A549 (cell line): Measurements from ENCODE around the gene MRFAP1L1. TPM values are rescaled to one million over a fixed set of nuclear protein-coding genes. Genes with fewer than 3 reads are reported as not detected.

Source experiments
- ATAC-seq, 2 experiments: fragments of 200-7000 bp in 1 of 2; fragments of >200 bp in 1 of 2; cut with Nextera tagmentation in 1 of 2; cut with Tn5 transposase in 1 of 2; 3 replicates each; pipeline versions ENCODE4 v1.8.0 to v1.9.1; 2018 to 2020; ENCODE audit warnings: mild to moderate bottlenecking in 1 of 2, moderate library complexity in 1 of 2
- CTCF ChIA-PET: fragments of 300-600 bp; sonication (Branson Sonifier 250); formaldehyde crosslinking; extraction: SDS; loops from one replicate; lab custom pipeline; 2021; ENCODE audit warnings: antibody characterized with exemption, inconsistent platforms; lab: Yijun Ruan, JAX
- POLR2A ChIA-PET: fragments of 350-600 bp; formaldehyde crosslinking; extraction: SDS; loops from one replicate; lab custom pipeline; 2021; ENCODE audit warnings: antibody characterized with exemption, inconsistent platforms; lab: Yijun Ruan, JAX
- DNase-seq, 2 experiments: peaks; one replicate each; pipeline versions ENCODE4 v3.0.0 to v3.0.0-alpha.2; 2011 to 2016; ENCODE audit warnings: low read depth in 1 of 2, low spot score in 1 of 2
- FAIRE-seq: peaks from 2 replicates; lab custom pipeline; 2011; peaks lifted over from hg19 to GRCh38; lab: Jason Lieb, UNC
- H3K27ac ChIP-seq, 2 experiments: fragments of >200 bp; sonication (Bioruptor Twin); formaldehyde crosslinking; 3 replicates each; pipeline ENCODE4 v1.5.1; 2016 to 2017
- H3K4me1 ChIP-seq: fragments of >200 bp; sonication (Bioruptor Twin); formaldehyde crosslinking; 3 replicates; pipeline ENCODE4 v1.6.1; 2016
- H3K4me2 ChIP-seq: fragments of >200 bp; sonication (Bioruptor Twin); formaldehyde crosslinking; 3 replicates; pipeline ENCODE4 v1.6.1; 2016
- H3K4me3 ChIP-seq: fragments of >200 bp; sonication (Bioruptor Twin); formaldehyde crosslinking; 3 replicates; pipeline ENCODE4 v1.5.1; 2016
- H3K9me3 ChIP-seq: fragments of >200 bp; sonication (Bioruptor Twin); formaldehyde crosslinking; 3 replicates; pipeline ENCODE4 v1.6.1; 2016
- CBX2 ChIP-seq: fragments of 200-600 bp; sonication (generic); IDR thresholded peaks from 2 replicates; pipeline ENCODE4 v1.6.1; 2016; ENCODE audit warnings: low read depth, mild to moderate bottlenecking, borderline replicate concordance
- CBX8 ChIP-seq: fragments of 200-600 bp; sonication (generic); IDR thresholded peaks from 2 replicates; pipeline ENCODE4 v1.6.1; 2016
- EHF ChIP-seq: fragments of 250-450 bp; sonication (Bioruptor Pico); IDR thresholded peaks from 2 replicates; pipeline ENCODE4 v1.5.0; 2020; ENCODE audit warnings: mild to moderate bottlenecking
- EHMT2 ChIP-seq: fragments of 200-600 bp; sonication (generic); IDR thresholded peaks from 2 replicates; pipeline ENCODE4 v1.6.1; 2016; ENCODE audit warnings: antibody characterized with exemption, low read depth, mild to moderate bottlenecking, moderate library complexity
- EP300 ChIP-seq, 2 experiments: fragments of >200 bp; sonication (Bioruptor Twin); formaldehyde crosslinking; IDR thresholded peaks; 2 replicates in 1 of 2; 3 replicates in 1 of 2; pipeline ENCODE4 v1.6.1; 2016 to 2017
- FOXS1 ChIP-seq: fragments of 250-450 bp; sonication (Bioruptor Pico); IDR thresholded peaks from 2 replicates; pipeline ENCODE4 v1.5.0; 2020; ENCODE audit warnings: mild to moderate bottlenecking, moderate library complexity
- GATA3 ChIP-seq: IDR thresholded peaks from 2 replicates; pipeline ENCODE4 v1.6.1; 2012; ENCODE audit warnings: borderline replicate concordance
- HEYL ChIP-seq: fragments of 250-450 bp; sonication (Bioruptor Pico); IDR thresholded peaks from 2 replicates; pipeline ENCODE4 v1.8.0; 2021; ENCODE audit warnings: mild to moderate bottlenecking, moderate library complexity
- HOXA7 ChIP-seq: fragments of 250-450 bp; sonication (Bioruptor Pico); IDR thresholded peaks from 2 replicates; pipeline ENCODE4 v1.5.0; 2020; ENCODE audit warnings: mild to moderate bottlenecking, moderate library complexity
- HOXB13 ChIP-seq: fragments of 250-450 bp; sonication (Bioruptor Pico); IDR thresholded peaks from 2 replicates; pipeline ENCODE4 v1.5.0; 2020; ENCODE audit warnings: low read depth, mild to moderate bottlenecking, moderate library complexity
- HOXB5 ChIP-seq: fragments of 250-450 bp; sonication (Bioruptor Pico); IDR thresholded peaks from 2 replicates; pipeline ENCODE4 v1.5.0; 2020; ENCODE audit warnings: mild to moderate bottlenecking, moderate library complexity
- JUN ChIP-seq, 2 experiments: fragments of >200 bp; sonication (Bioruptor Twin); formaldehyde crosslinking; IDR thresholded peaks; 2 replicates in 1 of 2; 3 replicates in 1 of 2; pipeline ENCODE4 v1.6.1; 2016 to 2017
- JUNB ChIP-seq: fragments of >200 bp; sonication (Bioruptor Twin); formaldehyde crosslinking; IDR thresholded peaks from 2 replicates; pipeline ENCODE4 v1.6.1; 2016
- KDM5A ChIP-seq: fragments of 200-600 bp; sonication (generic); IDR thresholded peaks from 2 replicates; pipeline ENCODE4 v1.6.1; 2016; ENCODE audit warnings: antibody characterized with exemption, mild to moderate bottlenecking
- MAFK ChIP-seq: fragments of 450-650 bp; IDR thresholded peaks from 2 replicates; pipeline ENCODE4 v1.6.1; 2014; ENCODE audit not compliant: partially characterized antibody
- NFE2L2 ChIP-seq: fragments of 150-350 bp; conservative IDR thresholded peaks from 2 replicates; pipeline ENCODE4 v1.6.1; 2014; ENCODE audit warnings: low read length
- PHF8 ChIP-seq: fragments of 200-600 bp; sonication (generic); IDR thresholded peaks from 2 replicates; pipeline ENCODE4 v1.6.1; 2016; ENCODE audit warnings: low read depth, mild to moderate bottlenecking, antibody characterized with exemption, moderate library complexity, borderline replicate concordance
- POLR2A ChIP-seq: IDR thresholded peaks from 2 replicates; pipeline ENCODE4 v1.6.1; 2012; ENCODE audit warnings: mild to moderate bottlenecking, low read length
- POLR2AphosphoS2 ChIP-seq: conservative IDR thresholded peaks from 2 replicates; pipeline ENCODE4 v1.6.1; 2012; ENCODE audit warnings: low read length, improper control_type of control experiment, inconsistent platforms
- RAD21 ChIP-seq, 2 experiments: fragments of >200 bp in 1 of 2; sonication (Bioruptor Twin) in 1 of 2; formaldehyde crosslinking in 1 of 2; IDR thresholded peaks in 1 of 2; conservative IDR thresholded peaks in 1 of 2; 2 replicates in 1 of 2; 3 replicates in 1 of 2; pipeline ENCODE4 v1.6.1; 2012 to 2018; ENCODE audit warnings: inconsistent platforms in 1 of 2
- RCOR1 ChIP-seq: fragments of 150-350 bp; IDR thresholded peaks from 2 replicates; pipeline ENCODE4 v1.6.1; 2014; ENCODE audit warnings: antibody characterized with exemption, low read length, low read depth
- RNF2 ChIP-seq: fragments of 200-600 bp; sonication (generic); IDR thresholded peaks from 2 replicates; pipeline ENCODE4 v1.6.1; 2016; ENCODE audit warnings: low read depth, mild to moderate bottlenecking, antibody characterized with exemption, moderate library complexity, borderline replicate concordance
- SREBF2 ChIP-seq: fragments of 450-650 bp; IDR thresholded peaks from 2 replicates; pipeline ENCODE4 v1.6.1; 2014; ENCODE audit warnings: mild to moderate bottlenecking, moderate library complexity
- TP53 ChIP-seq: fragments of 250-450 bp; sonication (Bioruptor Pico); IDR thresholded peaks from 2 replicates; pipeline ENCODE4 v1.5.0; 2021; ENCODE audit warnings: mild to moderate bottlenecking, moderate library complexity
- ZFP36 ChIP-seq: fragments of 450-650 bp; IDR thresholded peaks from 2 replicates; pipeline ENCODE4 v1.6.1; 2014; ENCODE audit warnings: borderline replicate concordance; ENCODE audit not compliant: partially characterized antibody
- ZNF302 ChIP-seq: fragments of 250-450 bp; sonication (Bioruptor Pico); IDR thresholded peaks from 2 replicates; pipeline ENCODE4 v1.9.0; 2021; ENCODE audit warnings: inconsistent platforms, mild to moderate bottlenecking, moderate library complexity
- WGBS: methylation state at CpG from one replicate; pipeline ENCODE4 v1.1.6; 2017; ENCODE audit errors: missing lambda C conversion rate; 5-methylcytosine and 5-hydroxymethylcytosine counted together
- polyA plus RNA-seq, 4 experiments: library from polyadenylated mRNA; depleted of rRNA in 3 of 4; stranded (reverse); fragments of >200 nt; fragmentation: RNase III in 1 of 4; extraction: RNeasy Plus Mini Kit Qiagen cat#74134 plus additional on column Dnase treatment in 1 of 4; gene quantifications; 2 replicates in 3 of 4; 3 replicates in 1 of 4; pipeline ENCODE4 v1.2.3, GENCODE V29; 2011 to 2017
- TF ChIP-seq, protein P1 (sequence below): IDR thresholded peaks from 2 replicates; pipeline ENCODE4 v1.6.1; 2012; ENCODE audit warnings: low read depth, borderline replicate concordance
- TF ChIP-seq, protein P2 (sequence below): fragments of >200 bp; sonication (Bioruptor Twin); formaldehyde crosslinking; IDR thresholded peaks from 3 replicates; pipeline ENCODE4 v1.5.1; 2016
- TF ChIP-seq, protein P3 (sequence below): fragments of >200 bp; sonication (Bioruptor Twin); formaldehyde crosslinking; IDR thresholded peaks from 2 replicates; pipeline ENCODE4 v1.6.1; 2016
- TF ChIP-seq, protein P4 (sequence below): fragments of 450-650 bp; IDR thresholded peaks from 2 replicates; pipeline ENCODE4 v1.6.1; 2014; ENCODE audit warnings: antibody characterized with exemption
- TF ChIP-seq, protein P5 (sequence below): IDR thresholded peaks from 2 replicates; pipeline ENCODE4 v1.6.1; 2012

The MRFAP1L1 gene
- polyA plus RNA-seq, 2 of the 4 experiments (the other 2 are of a cell fraction), result 46.1 to 78.2 TPM

DNA sequence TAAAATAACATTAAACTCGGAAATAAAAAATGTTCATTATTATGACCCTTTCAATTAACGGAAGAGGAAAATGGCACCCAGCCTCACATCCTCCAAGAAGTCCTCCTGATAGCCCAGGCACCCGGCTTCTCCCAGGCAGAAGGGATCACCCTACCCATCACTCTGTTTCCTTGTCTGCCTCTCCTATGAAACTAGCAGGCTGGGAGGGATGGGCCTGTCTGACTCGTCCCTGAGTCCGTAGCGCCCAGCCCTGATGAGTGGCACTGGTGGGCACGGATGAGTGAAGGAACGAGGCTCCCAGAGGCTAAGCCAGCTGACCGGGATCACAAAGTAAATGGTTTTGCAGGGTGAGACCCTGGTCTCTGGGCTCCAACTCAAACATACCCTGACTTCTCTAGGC lies 44.2 kb upstream of the MRFAP1L1 start:
- DNase-seq (no peak), FAIRE-seq (no peak), ATAC-seq (no peak)
- TF ChIP-seq RNF2 (no peak), JUNB (no peak), ZFP36 (no peak), HOXB5 (CRISPR knock-in tag) (no peak), FOXS1 (CRISPR knock-in tag) (no peak), POLR2A (no peak), EP300 (IDR thresholded peaks at IDR 0.05) (no peak), TP53 (CRISPR knock-in tag) (no peak), EHF (CRISPR knock-in tag) (no peak), RAD21 (conservative IDR thresholded peaks at IDR 0.05 in 1 of 2, IDR thresholded peaks at IDR 0.05 in 1 of 2) (no peak)
- TF ChIP-seq, protein P1, sequence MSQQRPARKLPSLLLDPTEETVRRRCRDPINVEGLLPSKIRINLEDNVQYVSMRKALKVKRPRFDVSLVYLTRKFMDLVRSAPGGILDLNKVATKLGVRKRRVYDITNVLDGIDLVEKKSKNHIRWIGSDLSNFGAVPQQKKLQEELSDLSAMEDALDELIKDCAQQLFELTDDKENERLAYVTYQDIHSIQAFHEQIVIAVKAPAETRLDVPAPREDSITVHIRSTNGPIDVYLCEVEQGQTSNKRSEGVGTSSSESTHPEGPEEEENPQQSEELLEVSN, result no peak
- TF ChIP-seq, protein P2, sequence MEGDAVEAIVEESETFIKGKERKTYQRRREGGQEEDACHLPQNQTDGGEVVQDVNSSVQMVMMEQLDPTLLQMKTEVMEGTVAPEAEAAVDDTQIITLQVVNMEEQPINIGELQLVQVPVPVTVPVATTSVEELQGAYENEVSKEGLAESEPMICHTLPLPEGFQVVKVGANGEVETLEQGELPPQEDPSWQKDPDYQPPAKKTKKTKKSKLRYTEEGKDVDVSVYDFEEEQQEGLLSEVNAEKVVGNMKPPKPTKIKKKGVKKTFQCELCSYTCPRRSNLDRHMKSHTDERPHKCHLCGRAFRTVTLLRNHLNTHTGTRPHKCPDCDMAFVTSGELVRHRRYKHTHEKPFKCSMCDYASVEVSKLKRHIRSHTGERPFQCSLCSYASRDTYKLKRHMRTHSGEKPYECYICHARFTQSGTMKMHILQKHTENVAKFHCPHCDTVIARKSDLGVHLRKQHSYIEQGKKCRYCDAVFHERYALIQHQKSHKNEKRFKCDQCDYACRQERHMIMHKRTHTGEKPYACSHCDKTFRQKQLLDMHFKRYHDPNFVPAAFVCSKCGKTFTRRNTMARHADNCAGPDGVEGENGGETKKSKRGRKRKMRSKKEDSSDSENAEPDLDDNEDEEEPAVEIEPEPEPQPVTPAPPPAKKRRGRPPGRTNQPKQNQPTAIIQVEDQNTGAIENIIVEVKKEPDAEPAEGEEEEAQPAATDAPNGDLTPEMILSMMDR, result no peak
- no peaks in the 10 kb centered on the region for H3K9me3 ChIP-seq
- no peak overlapping the region for H3K4me2 ChIP-seq
- no peak overlapping the region for H3K4me3 ChIP-seq
- CTCF ChIA-PET, result no interaction called here
- POLR2A ChIA-PET, result no interaction called here
- H3K27ac ChIP-seq, result no peak overlapping the region; a peak in 1 of 6 replicates
- peaks cover 35% of the 10 kb centered on the region for H3K4me1 ChIP-seq
- WGBS, result 78% methylated on average over 6 of the region's 9 CpGs

DNA sequence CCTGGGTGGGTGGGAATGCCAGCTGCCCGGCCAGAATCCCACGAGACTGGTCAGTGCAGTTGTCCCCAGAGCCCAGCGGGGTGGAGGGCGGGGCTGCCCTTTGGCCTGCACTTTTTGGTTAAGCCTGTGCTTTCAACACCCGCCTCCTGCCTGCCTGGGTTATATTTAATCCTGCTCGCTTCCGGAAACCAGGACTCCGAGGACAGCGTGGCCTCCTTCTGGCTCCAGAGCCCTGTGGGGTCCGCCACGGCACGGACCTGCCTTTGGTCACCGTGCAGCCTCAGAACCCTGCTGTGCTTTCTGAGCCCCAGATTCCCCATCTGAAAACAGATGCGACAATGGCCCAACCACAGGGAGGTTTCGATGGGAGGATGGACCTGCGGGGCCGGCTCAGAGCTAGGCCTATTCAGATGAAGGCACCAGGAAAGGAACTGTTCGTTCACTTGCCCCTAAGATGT lies 43.5 kb upstream of the MRFAP1L1 start:
- ATAC-seq, result no peak
- WGBS, result 93% methylated on average over 6 of the region's 18 CpGs
- H3K4me1 ChIP-seq, result peaks cover 38% of the 10 kb centered on the region
- ChIA-PET CTCF (no interaction called here), POLR2A (no interaction called here)
- DNase-seq, result no peak
- TF ChIP-seq, protein P3, sequence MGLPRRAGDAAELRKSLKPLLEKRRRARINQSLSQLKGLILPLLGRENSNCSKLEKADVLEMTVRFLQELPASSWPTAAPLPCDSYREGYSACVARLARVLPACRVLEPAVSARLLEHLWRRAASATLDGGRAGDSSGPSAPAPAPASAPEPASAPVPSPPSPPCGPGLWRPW, result no peak
- TF ChIP-seq, protein P2, result no peak
- no peak for TF ChIP-seq MAFK
- no peak for TF ChIP-seq JUNB
- TF ChIP-seq GATA3, result no peak
- TF ChIP-seq EP300 (IDR thresholded peaks at IDR 0.05), result no peak
- H3K4me2 ChIP-seq, result no peak overlapping the region
- H3K9me3 ChIP-seq, result no peaks in the 10 kb centered on the region
- no peak overlapping the region for H3K4me3 ChIP-seq
- FAIRE-seq, result no peak
- H3K27ac ChIP-seq, result peak overlapping the region in 1 of 2 experiments; percentile 40; a peak in 2 of 6 replicates

DNA sequence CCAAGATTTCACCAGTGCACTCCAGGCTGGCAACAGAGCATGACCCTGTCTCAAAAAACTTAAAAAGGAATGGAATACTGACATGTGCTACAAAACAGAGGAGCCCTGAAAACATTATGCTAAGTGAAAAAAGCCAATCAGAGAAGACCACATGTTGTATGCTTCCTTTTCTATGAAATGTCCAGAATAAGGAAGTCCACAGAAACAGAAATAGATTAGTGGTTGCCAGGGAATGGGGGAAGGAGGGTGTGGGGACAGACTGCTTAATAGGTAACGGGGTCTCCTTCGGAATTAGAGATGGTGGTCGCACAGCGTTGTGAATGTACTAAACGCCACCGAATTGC lies 42.8 kb upstream of the MRFAP1L1 start:
- Histone ChIP-seq H3K4me3 (no peak overlapping the region), H3K9me3 (no peaks in the 10 kb centered on the region), H3K4me1 (peaks cover 45% of the 10 kb centered on the region), H3K27ac (peak overlapping the region in 1 of 2 experiments; percentile 85; a peak in 1 of 6 replicates), H3K4me2 (no peak overlapping the region)
- no peak for ATAC-seq
- CTCF ChIA-PET, result no interaction called here
- POLR2A ChIA-PET, result no interaction called here
- FAIRE-seq, result no peak
- DNase-seq, result no peak
- 84% methylated on average over 6 of the region's 6 CpGs for WGBS
- TF ChIP-seq EHMT2 (no peak), PHF8 (no peak), CBX8 (no peak), NFE2L2 (no peak), HEYL (no peak), ZNF302 (CRISPR knock-in tag) (no peak), HOXB13 (CRISPR knock-in tag) (no peak), POLR2AphosphoS2 (no peak), KDM5A (no peak), SREBF2 (no peak), HOXA7 (CRISPR knock-in tag) (no peak), JUN (IDR thresholded peaks at IDR 0.05) (no peak), RCOR1 (no peak), CBX2 (no peak)
- TF ChIP-seq, protein P1, result no peak
- TF ChIP-seq, protein P4, sequence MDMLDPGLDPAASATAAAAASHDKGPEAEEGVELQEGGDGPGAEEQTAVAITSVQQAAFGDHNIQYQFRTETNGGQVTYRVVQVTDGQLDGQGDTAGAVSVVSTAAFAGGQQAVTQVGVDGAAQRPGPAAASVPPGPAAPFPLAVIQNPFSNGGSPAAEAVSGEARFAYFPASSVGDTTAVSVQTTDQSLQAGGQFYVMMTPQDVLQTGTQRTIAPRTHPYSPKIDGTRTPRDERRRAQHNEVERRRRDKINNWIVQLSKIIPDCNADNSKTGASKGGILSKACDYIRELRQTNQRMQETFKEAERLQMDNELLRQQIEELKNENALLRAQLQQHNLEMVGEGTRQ, result no peak
- TF ChIP-seq, protein P5, sequence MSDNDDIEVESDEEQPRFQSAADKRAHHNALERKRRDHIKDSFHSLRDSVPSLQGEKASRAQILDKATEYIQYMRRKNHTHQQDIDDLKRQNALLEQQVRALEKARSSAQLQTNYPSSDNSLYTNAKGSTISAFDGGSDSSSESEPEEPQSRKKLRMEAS, result no peak
